ENCODE data around the gene MDH2.
"Not testable (repeated sequence)": the region's sequence is repeated elsewhere in the genome, so short reads cannot be mapped to it uniquely, and the experiment has no call there.

MDH2 gene

GRCh38 chr7:76047811-76048667, at the start of gene MDH2, which contains the start of gene STYXL1:
Gene MDH2, plus strand, starts transcription at chr7:76048106. Its CDS starts 55 bp downstream, at chr7:76048161.
Gene STYXL1, minus strand, starts transcription at chr7:76048000. Its CDS starts 17,477 bp downstream, at chr7:76030523.
- peak; percentile 89 for DNase-seq

GRCh38 chr7:76000566-76000965, 47.3 kb upstream of the MDH2 start:
- DNase-seq = no peak

- DNase-seq = no peak
Measured at GRCh38 chr7:76002139-76002538, 45.8 kb upstream of the MDH2 start.

GRCh38 chr7:76002822-76003221, 45.1 kb upstream of the MDH2 start:
- no peak for DNase-seq

- no peak for DNase-seq
Measured at GRCh38 chr7:76003351-76003750, 44.6 kb upstream of the MDH2 start.

- DNase-seq = not testable (repeated sequence)
Measured at GRCh38 chr7:76005004-76005403, 42.9 kb upstream of the MDH2 start.

- no peak for DNase-seq
Measured at GRCh38 chr7:76008156-76008687, 39.7 kb upstream of the MDH2 start.

GRCh38 chr7:76009672-76010600, 38.0 kb upstream of the MDH2 start:
- DNase-seq = no peak

GRCh38 chr7:76011442-76011861, 36.5 kb upstream of the MDH2 start:
- DNase-seq = no peak

GRCh38 chr7:76016191-76016947, 31.5 kb upstream of the MDH2 start:
- no peak for DNase-seq

GRCh38 chr7:76018520-76018919, 29.4 kb upstream of the MDH2 start:
- DNase-seq = not testable (repeated sequence)

GRCh38 chr7:76020031-76020714, 27.7 kb upstream of the MDH2 start:
- DNase-seq = no peak

- no peak for DNase-seq
Measured at GRCh38 chr7:76022026-76022780, 25.7 kb upstream of the MDH2 start.

GRCh38 chr7:76023002-76023401, 24.9 kb upstream of the MDH2 start:
- DNase-seq = no peak

- DNase-seq = not testable (repeated sequence)
Measured at GRCh38 chr7:76029682-76030081, 18.2 kb upstream of the MDH2 start.

GRCh38 chr7:76031964-76032363, 15.9 kb upstream of the MDH2 start:
- no peak for DNase-seq

- DNase-seq = no peak
Measured at GRCh38 chr7:76037310-76037709, 10.6 kb upstream of the MDH2 start.

GRCh38 chr7:76040126-76040525, 7.8 kb upstream of the MDH2 start:
- DNase-seq = no peak

GRCh38 chr7:76044375-76044865, 3.5 kb upstream of the MDH2 start:
- no peak for DNase-seq

GRCh38 chr7:76047305-76047810, 548 bp upstream of the MDH2 start:
- no peak for DNase-seq

GRCh38 chr7:76048668-76048988, 722 bp downstream of the MDH2 start:
- DNase-seq = no peak

Data from T1000 (cell line).